Left ventricle myocardium superior (tissue), 1 donor: Measurements from ENCODE around the gene CLIP4. TPM values are rescaled to one million over a fixed set of nuclear protein-coding genes. Genes with fewer than 3 reads are reported as not detected.

Experiments used
- ATAC-seq: fragments of 200-7000 bp; cut with Tn5 transposase; one replicate; pipeline ENCODE4 v1.9.1; 2020; ENCODE audit warnings: mild to moderate bottlenecking, moderate library complexity
- DNase-seq: peaks from one replicate; pipeline ENCODE4 v3.0.0-alpha.2; 2020
- intact Hi-C: fragments of 100-400 bp; cut with micrococcal nuclease; formaldehyde crosslinking; loops from one replicate; pipeline ENCODE4 v1.11.0; 2022
- total RNA-seq: library from RNA; stranded (reverse); fragmentation: NEBNext Ultra II Directional; extraction: Animal tissue kit (Norgen Biotek cat#: 25700); gene quantifications from one replicate; pipeline ENCODE4 v1.2.1, GENCODE V29; 2021
- donor health status: DM: no; HTN: yes; CAD: no; lungs with severe emphysema.

The CLIP4 gene
- total RNA-seq, 1 donor from 2014 or later: 31.4 TPM

DNA sequence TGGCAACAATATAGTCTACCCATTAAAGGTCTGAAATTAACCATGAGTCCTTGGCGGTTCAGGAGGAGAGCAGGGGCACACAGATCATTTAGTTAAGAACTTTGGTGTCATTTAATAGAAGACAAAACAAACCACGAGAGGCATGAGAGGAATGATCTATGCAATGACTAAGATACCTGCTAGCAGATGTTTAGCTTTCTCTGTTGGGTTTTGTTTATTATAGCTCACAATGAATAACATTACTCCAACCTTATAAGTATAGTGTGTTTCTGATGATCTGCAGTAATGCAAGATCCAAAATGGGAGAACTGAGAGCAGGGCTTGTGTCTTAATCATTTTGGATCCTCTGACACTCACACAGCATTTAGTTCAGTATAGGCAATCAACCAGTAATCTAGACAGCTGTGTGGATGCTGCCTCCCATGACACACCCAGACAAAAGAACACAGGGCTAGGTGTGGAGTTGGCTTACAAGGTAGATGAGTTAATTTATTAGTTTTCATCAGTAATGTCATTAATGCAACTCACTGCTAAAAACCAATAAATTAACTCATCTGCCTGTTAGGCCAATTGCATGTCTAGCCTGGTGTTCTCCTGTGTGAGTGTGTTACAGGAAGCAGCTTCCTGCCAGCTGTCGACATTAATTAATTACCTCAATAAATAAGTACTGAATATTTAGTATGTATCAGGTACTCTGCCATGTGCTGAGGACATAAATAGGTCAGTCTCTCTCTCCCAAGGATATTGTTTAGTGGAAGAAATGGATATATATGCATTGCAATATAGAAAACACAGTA, 92.3 kb downstream of the CLIP4 start:
- DNase-seq (no peak), ATAC-seq (no peak)
- intact Hi-C loops: no loop called here

DNA sequence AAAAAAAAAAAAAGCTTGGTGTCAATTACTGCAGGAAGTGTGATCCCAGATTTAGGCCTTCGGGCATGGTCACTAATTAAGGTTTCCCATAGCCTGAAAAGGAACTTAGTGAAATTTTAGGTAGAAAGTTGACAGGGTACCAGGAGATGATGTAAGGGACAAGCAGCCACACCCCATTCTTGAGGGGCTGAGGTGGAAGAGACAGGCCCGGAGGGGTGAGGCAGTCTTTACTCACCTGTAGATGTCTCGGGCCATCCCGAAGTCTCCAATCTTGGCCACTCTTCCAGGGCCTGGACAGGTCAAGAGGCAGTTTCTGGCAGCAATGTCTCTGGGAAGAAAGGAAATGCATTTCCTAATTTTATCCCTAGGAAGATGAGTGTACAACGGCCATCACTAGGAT, 94.3 kb downstream of the CLIP4 start:
- ATAC-seq: no peak
- no peak for DNase-seq
- intact Hi-C loops: no loop called here

DNA sequence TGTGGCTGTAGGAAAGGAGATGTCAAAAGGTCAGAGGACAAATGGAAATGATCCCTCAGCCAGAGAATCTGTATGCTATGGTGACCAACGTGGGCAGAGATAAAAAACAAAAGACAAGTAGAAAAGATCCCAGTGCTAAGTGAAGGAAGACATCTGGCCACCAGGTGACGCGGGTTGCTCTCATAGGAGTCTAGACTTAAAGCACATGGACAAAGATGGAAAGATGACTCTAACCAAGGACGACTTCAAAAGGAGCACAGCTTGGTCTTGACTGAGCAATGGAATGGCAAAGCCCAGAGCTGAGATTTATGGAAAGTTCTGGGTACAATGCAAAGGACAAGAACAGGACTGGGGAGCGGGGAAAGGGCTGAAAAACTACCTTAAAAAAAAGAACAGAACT, 96.8 kb downstream of the CLIP4 start:
- no peak for DNase-seq
- intact Hi-C loops: no loop called here
- ATAC-seq: no peak

DNA sequence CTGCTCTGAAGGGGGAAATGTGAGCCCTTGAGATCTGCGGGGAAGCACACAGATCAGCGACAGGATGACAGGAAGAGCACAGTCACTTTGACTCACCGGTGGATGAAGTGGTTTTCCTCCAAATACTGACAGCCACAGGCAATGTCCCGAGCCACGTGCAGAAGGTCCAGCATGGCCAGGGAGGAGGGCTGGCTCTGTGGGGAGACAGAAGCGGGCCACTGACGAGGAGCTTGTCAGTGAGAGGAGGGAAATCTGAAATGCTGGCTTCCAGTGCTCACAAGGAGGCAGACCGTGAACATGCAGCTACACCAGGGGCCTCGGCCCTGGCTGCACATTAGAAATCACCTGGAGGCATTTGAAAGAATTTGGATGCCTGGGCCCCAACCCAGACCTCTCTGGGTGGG, 98.7 kb downstream of the CLIP4 start:
- DNase-seq: no peak
- intact Hi-C loops: no loop called here
- no peak for ATAC-seq

DNA sequence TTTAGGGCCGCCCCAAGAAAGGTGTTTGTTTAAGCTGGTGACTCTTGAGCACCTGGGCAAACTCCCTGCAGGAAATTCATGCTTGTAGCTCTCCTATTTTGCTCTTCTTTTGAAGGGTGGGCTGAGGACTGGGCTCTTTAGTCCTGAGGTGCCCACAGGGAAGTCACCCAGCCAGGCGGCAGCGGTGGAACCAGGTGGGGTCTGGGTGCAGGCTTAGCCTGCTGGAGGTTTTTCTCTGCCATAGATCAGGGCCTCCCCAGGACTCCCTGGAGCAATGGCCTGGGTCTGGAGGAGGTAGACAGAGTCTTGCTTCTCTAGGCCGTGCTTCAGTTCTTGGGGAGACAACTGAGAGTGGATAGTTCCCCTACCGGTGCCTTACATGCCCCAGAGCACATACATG, 99.9 kb downstream of the CLIP4 start:
- intact Hi-C loops: no loop called here
- DNase-seq (no peak), ATAC-seq (no peak)

DNA sequence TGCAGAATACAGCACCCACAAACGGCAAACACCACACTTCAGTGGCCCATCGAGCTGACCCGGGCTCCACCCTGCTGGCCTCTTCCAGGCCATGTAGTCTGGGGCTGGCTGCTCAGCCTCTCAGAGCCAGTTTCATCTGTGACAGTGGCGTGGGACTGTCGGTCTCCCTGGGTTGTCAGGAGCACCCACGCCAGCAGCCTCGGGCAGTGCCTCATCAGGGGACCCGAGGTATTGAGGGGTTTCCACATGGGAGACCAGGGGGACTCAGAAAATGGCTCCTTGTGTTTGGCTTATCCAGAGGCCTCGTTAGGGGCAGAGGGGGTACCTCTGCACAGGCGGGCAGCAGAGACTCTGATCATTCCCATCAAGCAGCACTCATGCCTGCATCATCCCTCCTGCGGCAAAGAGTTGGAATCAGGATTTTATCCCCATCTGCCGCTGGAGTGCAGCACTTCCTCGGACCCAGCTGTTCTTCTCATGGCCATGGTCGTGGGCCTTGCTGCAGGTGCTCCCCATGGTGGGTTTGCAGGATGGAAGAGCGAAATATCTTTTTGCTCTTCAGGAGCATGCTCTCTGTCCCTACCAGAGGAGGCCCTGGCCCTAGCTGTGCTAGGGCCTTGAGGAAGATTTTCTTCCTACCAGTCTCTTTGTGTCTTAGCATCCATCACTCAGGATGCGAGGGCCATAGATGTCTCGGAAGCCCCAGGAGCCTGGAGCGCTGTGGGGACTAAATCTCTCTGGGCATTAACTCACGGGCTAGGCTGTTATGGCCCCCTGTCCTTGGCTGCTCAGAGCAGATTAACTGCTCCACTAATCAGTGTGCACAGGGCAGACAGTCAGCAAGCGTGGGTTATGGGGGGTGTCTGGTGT, 100.8 kb downstream of the CLIP4 start:
- ATAC-seq (no peak), DNase-seq (no peak)
- intact Hi-C loops: no loop called here

DNA sequence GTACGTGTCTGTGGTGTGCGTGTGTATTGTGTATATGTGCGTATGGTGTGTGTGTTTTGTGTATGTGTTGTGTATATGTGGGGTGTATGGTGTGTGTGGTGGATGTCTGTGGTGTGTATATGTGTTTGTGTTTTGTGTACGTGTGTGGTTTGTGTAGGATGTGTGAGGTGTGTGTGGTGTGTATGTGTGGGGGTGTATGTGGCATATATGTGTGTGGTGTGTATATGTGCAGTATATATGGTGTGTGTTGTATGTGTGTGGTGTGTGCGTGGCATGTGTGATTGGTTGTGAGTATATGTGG, 101.3 kb downstream of the CLIP4 start:
- intact Hi-C loops: no loop called here
- no peak for ATAC-seq
- no peak for DNase-seq

DNA sequence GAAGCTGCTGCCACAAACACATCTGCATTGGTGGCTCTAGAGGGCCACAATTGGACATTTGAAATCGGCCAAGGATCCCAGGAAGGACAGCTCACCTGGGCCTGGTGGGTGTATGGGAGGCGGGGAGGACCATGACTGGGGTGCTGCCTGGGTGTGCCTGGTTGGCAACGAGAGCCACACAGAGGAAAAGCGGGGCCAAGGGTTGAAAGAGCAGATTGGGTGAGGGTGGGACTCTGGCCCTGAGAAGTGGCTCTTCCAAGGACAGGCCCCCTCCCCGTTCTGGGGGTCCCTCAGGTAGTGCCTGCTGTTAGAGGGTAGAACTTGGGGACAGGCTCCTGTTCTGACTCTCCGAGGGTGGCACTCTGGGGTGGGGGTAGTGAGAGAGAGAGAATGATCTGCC, 102.9 kb downstream of the CLIP4 start:
- ATAC-seq (no peak), DNase-seq (no peak)
- intact Hi-C loops: no loop called here

DNA sequence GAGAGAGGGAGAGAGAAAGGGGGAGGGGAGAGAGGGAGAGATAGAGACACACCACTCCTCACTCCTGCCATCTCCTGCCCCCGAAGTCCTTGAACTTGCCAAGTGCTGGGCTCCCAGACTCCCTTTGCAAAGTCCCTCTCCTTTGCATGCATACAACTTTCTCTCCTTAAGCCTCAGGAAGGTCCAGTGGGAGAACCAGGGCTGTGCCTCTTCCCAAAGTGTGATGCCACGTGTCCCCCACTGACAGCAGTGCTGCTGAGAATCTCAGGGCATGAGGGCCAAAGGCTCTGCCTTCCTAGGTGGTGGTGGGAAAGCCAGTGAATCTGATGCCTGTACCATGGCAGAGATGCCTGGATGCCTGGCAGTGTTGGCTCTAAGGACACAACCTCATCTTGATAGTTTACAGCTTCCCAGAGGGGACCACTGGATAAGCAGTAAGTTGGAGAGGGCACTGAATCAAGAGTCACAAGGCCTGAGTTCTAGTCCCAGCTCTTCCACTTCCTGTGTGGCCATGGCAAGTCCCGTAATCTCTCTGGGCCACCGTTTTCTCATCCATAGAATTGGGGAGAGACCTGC, 103.4 kb downstream of the CLIP4 start:
- ATAC-seq (no peak), DNase-seq (no peak)
- intact Hi-C loops: no loop called here

DNA sequence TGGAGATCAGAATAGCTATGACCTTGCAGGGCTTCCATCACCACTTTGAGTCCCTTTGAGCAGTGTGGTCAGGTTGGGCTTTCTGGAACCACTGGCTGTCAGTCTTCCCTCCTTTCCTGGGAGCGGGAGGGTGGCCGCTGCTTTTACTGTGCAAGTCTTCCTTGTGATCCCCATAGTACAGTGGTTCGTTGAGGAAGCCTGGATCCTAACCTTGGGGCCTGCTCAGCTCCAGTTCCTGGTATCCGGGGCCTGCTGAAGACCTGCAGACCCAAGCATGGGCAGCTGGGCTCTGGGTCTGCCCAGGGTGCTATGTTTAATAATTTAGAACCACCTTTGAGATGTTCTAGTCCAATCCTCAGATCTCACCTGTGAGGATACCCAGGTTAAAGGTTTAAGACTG, 104.2 kb downstream of the CLIP4 start:
- intact Hi-C loops: no loop called here
- DNase-seq (no peak), ATAC-seq (no peak)

DNA sequence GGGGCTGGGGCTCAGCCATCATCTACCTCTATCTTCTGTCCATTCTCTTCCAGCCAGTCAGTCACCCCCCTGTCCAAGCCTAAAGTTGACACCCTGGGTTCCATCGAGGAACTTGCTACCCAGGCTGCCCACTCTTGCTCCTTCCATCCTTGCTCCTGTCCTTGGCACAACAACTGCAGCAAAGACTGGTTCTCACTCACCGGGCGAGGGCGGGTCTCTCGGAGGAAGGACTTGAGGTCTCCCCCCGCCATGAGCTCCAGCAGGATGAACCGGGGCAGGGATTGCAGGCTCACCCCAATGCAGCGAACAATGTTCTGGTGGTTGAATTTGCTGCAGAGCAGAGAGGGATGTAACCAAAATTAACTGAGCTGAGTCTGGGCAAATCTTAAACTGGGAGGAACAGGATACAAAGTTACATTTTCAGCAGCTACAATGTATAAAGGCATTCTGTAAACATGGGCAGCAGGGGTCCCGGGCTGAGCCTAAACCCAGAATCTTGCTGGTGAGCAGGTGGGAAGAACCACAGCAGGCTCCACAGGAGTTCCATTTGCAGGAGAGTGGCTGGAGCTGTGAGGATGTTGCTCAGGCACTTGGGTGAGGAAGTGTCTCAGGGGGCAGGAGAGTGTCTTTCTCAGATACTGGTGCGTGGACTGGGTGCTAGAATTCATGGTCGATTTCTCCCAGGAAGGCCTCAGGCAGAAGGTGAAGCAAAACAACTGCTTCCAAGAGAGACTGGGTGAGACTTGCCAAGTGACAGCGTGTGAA, 105.5 kb downstream of the CLIP4 start:
- DNase-seq (no peak), ATAC-seq (no peak)
- intact Hi-C loops: no loop called here

DNA sequence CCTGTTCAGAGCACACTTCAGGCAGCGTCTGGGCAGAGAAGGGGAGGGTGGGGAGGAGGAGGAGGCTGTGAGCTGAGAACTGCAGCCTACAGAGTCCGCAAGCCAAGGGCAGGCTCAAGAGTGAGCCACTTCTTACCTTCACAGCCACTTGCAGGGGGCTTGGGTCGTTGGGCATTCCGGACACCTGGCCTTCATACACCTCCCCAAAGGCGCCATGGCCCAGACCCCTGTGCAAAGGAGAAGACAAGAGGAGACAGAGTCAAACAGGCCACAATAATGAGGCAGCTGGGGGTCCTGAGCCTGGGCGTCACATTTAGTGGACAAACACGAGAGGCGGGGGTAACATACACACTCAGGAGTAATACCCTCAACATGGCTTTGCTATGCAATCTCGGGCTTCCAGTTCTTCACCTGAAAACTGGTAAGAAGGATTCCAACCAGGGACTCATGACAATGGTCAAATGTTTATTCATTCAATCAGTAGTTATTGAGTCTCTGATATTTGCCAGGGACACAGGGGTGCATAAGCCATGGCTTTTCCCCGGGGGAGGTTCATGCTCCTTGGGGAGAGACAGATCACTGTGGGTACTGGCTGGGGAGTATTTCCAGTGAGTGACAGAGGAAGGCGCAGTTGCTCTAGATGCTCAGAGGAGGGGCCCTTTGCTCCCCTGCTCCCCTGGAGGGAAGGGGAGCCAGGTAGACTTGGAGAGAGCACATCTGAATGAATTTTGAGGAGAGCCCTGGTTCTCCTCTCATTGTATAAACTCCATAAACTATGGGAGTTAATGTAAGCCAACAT, 107.4 kb downstream of the CLIP4 start:
- no peak for ATAC-seq
- no peak for DNase-seq

DNA sequence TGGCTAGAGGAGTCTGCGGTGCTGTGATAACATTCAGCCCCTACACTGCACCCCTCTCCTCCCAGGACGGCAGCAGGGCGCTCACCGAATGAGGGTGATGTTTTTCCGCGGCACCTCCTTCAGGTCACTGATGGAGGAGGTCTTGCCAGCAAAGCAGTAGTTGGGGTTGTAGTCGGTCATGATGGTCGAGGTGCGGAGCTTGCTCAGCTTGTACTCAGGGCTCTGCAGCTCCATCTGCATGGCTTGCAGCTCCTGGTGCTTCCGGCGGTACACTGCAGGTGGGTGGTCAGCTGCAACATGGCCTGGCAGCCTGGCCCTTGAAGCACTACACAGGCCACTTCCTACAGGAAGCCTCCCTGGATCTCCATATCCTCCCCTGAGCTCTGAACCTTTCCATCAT, 108.0 kb downstream of the CLIP4 start:
- no peak for ATAC-seq

More for the DNA sequence above, 107.4 kb downstream of the CLIP4 start:
- intact Hi-C loops: no loop called here

DNA sequence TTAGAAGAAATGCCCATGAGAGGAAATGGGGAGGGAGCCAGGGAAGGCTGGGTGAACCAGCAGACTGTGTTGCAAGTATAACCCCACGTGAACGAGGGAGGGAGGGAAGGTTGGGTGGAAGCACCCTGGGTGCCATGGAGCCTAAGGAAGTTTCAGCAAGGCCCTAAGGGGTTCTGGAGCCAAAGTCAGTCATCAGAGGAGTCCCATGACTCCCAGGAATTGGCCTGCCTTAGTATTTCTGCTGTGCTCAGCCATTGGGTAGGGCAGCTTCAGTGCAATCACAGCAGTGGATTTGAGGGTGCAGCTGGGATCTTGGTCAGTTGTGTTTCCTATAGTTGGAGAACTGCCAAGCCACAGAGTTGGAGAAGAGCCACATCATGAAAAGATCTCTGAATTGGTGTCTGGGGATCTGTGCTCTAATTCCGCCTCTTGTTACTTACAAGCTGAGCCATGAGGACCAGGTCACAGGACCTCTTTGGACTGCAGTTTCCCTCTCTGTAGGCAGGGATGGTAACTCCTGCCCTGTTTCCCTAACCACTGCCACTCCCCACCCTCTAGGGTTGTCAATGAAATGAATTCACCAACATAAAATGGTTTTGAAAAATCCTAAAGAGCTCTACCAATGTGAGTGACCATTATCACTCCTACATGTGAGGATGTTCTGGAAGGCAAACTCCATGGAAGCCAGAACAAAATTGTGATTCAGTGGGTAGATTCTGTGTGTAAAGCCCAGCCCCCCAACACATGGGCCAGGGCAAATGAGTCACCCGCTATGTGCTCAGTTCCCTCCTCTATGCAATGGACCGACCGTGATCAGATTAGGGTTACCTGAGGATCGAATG, 108.9 kb downstream of the CLIP4 start:
- DNase-seq (no peak), ATAC-seq (peak; percentile 79)
- intact Hi-C loops: no loop called here

More for the DNA sequence above, 108.0 kb downstream of the CLIP4 start:
- intact Hi-C loops: no loop called here
- no peak for DNase-seq

DNA sequence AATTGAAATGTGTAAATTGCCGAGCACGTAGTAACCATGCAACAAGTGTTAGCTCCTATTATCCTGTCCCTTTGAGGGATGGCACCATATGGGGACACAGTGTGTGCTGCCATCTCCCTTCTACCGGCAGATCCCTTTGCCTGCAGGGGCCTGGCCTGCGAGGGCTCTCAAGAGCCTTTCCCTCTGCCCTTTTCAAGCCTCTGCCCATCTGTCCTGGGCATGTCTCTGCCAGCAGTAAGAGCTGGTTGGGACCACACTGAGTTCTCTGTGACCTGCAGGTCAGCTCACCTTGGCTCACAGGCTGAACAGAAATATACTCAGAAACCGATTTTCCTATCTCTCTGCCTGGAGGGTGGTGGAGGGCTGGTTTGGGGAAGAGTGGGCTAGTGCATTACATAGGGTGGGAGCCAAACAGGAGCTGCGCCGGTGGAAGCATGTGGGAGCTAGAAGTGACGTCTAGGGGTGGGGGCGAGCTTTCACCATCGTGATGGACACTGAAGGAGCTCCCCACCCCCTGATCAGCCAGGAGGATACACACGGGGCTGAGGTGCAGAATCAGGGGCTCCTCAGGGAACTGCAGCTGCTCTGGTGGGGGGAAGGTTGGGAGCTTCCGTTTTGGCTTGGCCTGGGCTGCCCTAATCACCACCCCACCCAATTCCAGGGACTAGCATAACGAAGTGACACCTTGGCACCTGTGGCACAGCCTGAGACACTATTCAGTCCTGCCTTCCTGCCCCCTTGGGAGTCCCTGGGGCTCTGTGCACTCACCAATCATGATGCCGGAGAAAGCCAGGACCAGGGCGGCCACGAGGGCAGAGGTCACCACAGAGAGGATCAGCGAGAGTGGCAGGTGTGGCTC, 109.7 kb downstream of the CLIP4 start:
- no peak for DNase-seq
- intact Hi-C loops: no loop called here
- no peak for ATAC-seq

DNA sequence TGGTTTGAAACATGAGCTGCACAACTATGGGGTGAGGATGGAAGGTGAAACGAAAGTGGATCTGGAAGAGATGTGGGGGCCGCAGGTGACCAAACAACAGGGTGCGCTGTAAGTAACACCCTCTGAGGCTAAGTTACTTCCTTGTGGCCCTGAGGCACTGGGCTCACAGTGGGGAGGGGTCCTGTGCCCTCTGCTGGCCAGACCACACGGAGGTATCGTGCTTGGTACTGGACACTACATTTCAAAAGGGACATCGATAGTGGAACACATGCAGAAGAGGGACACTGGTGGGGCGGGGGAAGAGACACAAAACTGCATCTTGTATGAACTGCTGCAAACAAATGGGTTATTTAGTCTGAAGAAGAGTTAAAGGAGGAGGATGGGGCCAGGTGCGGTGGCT, 110.6 kb downstream of the CLIP4 start:
- no peak for ATAC-seq
- intact Hi-C loops: no loop called here
- DNase-seq: no peak

DNA sequence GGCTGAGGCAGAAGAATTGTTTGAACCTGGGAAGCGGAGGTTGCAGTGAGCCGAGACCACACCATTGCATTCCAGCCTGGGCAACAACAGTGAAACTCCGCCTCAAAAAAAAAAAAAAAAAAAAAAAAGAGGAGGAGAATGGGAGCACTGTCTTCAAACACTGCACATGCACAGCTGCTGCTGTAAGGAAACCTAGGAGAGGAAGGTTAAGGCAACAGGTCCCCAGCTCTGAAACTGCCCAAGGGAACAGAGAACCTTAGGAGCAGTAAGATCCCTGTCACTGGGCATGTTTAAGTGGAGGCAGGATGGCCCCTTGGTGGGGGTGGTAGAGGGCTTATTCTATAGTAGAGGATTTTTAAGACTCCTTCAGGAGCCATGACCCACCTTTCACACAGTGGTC, 111.2 kb downstream of the CLIP4 start:
- no peak for ATAC-seq

More for the DNA sequence above, 111.2 kb downstream of the CLIP4 start:
- intact Hi-C loops: no loop called here
- DNase-seq: no peak
